ENCODE measurements around the gene PSMA6.

The PSMA6 gene

GRCh38 chr14:35337269-35338255 is 45.4 kb downstream of the PSMA6 start:
- DNase-seq (no peak), ATAC-seq (replicated peaks) (no peak)
- H3K36me3 Mint-ChIP-seq (ENCODE audit: insufficient read depth), result peaks cover 3% of the 10 kb centered on the region
- H3K4me3 Mint-ChIP-seq, result no peak overlapping the region
- H3K9me3 Mint-ChIP-seq, result no peaks in the 10 kb centered on the region
- peaks cover 17 to 33% of the 10 kb centered on the region in 2 donors for H3K4me1 Mint-ChIP-seq (ENCODE audit: low read depth in 2 of 2)
- H3K27me3 Mint-ChIP-seq, result no peaks in the 10 kb centered on the region
- peak overlapping the region; percentile 65 to 97 for H3K27ac Mint-ChIP-seq

DNA sequence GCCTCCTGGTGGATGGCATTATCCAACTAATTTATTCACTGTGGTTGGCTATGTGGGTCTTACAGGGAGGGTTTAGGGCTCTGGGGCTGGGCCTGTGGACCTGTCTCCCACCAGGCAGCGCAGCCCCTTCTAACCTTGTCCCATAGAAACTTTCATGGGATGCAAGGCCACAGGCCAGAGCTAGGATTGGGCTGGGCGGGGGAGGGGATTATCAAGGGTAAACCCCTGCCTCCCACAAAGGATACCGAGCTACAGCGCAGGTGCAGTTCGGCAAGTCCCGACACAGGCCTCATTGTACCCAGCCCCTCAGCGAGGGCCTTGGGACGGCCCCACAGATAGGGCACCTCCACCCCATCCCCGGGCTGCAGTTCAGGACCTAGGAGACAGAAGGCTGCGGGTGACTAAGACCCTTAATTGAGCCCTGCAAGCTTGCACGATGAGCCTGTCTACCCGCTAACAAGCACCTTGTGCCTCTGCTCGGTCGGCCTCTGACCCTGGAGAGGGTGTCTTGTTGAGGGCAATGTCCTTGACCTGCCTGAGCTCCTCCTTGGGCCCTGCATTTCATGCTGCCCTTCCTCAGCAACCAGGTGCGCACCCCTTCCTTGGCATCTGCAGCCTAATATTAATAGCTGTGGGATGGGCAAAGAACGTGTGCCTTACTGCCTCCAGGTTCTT is 46.7 kb downstream of the PSMA6 start:
- Mint-ChIP-seq H3K4me3 (no peak overlapping the region), H3K4me1 (ENCODE audit: low read depth in 2 of 2) (peaks cover 7 to 22% of the 10 kb centered on the region in 2 donors), H3K9me3 (no peaks in the 10 kb centered on the region)

DNA sequence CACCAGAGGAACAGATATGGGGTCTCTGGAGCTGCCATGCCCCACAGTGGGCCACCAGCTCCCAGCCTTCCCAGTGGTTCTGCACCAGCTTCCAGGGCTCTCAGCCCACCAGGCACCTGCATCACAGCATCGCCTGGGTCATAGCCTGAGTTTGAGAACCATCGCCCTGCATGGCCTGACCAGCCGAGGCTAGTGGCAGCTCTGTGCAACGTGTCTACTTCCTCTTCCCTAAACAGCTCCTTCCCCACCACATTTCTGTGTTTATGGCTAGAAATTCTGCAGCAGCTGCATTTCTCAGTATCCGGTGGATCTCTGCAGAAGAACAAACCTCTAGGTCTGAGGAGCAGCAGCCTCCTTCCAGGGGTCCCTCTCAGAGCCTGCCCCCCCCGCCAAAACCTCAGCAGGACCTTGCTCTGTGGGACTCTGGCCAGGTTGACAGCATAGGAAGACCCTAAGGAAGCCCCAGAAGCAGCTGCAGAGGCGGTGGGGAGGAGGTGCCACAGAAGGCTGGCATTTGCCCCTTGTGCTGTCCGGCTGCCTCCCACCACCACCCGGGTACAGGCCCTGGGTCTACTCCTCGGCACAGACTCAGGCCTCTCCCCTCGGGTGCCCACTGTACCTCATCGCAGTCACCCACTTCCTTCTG is 47.7 kb downstream of the PSMA6 start:
- Mint-ChIP-seq H3K4me3 (no peak overlapping the region), H3K27me3 (no peaks in the 10 kb centered on the region), H3K36me3 (ENCODE audit: insufficient read depth) (peaks cover 3% of the 10 kb centered on the region), H3K27ac (peak overlapping the region in 1 of 2 donors; percentile 62), H3K9me3 (no peaks in the 10 kb centered on the region), H3K4me1 (ENCODE audit: low read depth in 2 of 2) (peaks cover 0 to 20% of the 10 kb centered on the region in 2 donors)
- DNase-seq (no peak), ATAC-seq (replicated peaks) (peak; percentile 21)

More for the DNA sequence above, 46.7 kb downstream of the PSMA6 start:
- ATAC-seq (replicated peaks) (no peak), DNase-seq (no peak)
- Mint-ChIP-seq H3K27me3 (no peaks in the 10 kb centered on the region), H3K27ac (no peak overlapping the region), H3K36me3 (ENCODE audit: insufficient read depth) (peaks cover 3% of the 10 kb centered on the region)

- DNase-seq (no peak), ATAC-seq (replicated peaks) (no peak)
- Mint-ChIP-seq H3K4me1 (ENCODE audit: low read depth in 2 of 2) (peaks cover 0 to 20% of the 10 kb centered on the region in 2 donors), H3K27me3 (no peaks in the 10 kb centered on the region), H3K27ac (peak overlapping the region in 1 of 2 donors; percentile 62), H3K4me3 (peak overlapping the region in 1 of 2 donors; percentile 43), H3K9me3 (no peaks in the 10 kb centered on the region), H3K36me3 (ENCODE audit: insufficient read depth) (peaks cover 3% of the 10 kb centered on the region)
Observed at GRCh38 chr14:35340616-35341453, 48.7 kb downstream of the PSMA6 start.

- Mint-ChIP-seq H3K36me3 (ENCODE audit: insufficient read depth) (peaks cover 3% of the 10 kb centered on the region), H3K4me3 (peak overlapping the region in 1 of 2 donors; percentile 43), H3K27me3 (no peaks in the 10 kb centered on the region), H3K9me3 (no peaks in the 10 kb centered on the region), H3K27ac (no peak overlapping the region), H3K4me1 (ENCODE audit: low read depth in 2 of 2) (peaks cover 0 to 20% of the 10 kb centered on the region in 2 donors)
- DNase-seq (no peak), ATAC-seq (replicated peaks) (peak; percentile 7)
Observed at GRCh38 chr14:35341454-35341750, 49.2 kb downstream of the PSMA6 start.

DNA sequence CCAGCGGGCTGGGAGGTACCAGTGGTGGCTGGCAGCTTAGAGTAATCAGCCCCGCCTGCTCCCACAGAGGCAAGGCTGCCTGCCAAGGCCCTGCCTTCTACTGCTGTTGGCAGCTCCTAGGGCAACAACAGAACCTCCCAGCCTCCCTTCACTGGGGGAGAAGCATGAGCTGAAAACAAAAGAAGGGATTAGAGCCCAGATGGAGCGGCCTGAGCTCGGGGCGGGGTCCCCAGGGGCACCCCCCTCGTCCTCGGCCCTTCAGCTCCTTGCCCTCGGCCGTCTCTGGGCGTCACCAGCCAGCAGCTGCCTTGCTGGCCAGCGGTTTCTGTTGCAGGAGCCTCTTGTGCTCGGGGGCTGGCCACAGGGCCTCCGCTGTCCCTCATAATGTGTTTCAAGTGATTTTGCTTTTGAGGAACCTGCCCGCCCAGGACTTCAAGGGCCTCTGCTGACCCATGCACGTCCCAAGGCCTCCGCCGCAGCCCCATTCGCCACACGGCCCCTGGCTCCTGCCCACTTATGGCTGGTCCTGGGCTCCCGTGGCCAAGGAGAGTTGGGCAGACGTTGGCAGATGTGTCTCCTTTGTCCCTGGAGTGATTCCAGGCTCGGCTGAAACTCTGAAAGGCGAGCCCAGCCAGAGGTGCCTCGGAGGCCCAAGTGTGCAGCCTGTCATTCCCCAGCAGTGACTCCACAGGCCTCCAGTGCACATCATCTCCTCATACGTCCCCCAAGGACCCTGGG is 49.7 kb downstream of the PSMA6 start:
- no peak overlapping the region for H3K27ac Mint-ChIP-seq
- peaks cover under 1% of the 10 kb centered on the region for H3K36me3 Mint-ChIP-seq (ENCODE audit: insufficient read depth)
- ATAC-seq (replicated peaks) (peak; percentile 96), DNase-seq (peak in 2 of 3 experiments; percentile 32 to 36)
- H3K27me3 Mint-ChIP-seq, result no peaks in the 10 kb centered on the region
- H3K4me3 Mint-ChIP-seq, result peak overlapping the region in 1 of 2 donors; percentile 43
- no peaks in the 10 kb centered on the region for H3K9me3 Mint-ChIP-seq
- peaks cover 0 to 19% of the 10 kb centered on the region in 2 donors for H3K4me1 Mint-ChIP-seq (ENCODE audit: low read depth in 2 of 2)

GRCh38 chr14:35342489-35343010 is 50.4 kb downstream of the PSMA6 start:
- no peak overlapping the region for H3K27ac Mint-ChIP-seq
- no peak for ATAC-seq (replicated peaks)
- DNase-seq, result no peak
- H3K4me1 Mint-ChIP-seq (ENCODE audit: low read depth in 2 of 2), result peaks cover 0 to 17% of the 10 kb centered on the region in 2 donors
- no peaks in the 10 kb centered on the region for H3K27me3 Mint-ChIP-seq
- no peaks in the 10 kb centered on the region for H3K36me3 Mint-ChIP-seq (ENCODE audit: insufficient read depth)
- no peak overlapping the region for H3K4me3 Mint-ChIP-seq
- H3K9me3 Mint-ChIP-seq, result no peaks in the 10 kb centered on the region

- DNase-seq (no peak), ATAC-seq (replicated peaks) (no peak)
- Mint-ChIP-seq H3K27ac (no peak overlapping the region), H3K27me3 (no peaks in the 10 kb centered on the region), H3K4me1 (ENCODE audit: low read depth in 2 of 2) (peaks cover 0 to 20% of the 10 kb centered on the region in 2 donors), H3K9me3 (no peaks in the 10 kb centered on the region), H3K4me3 (no peak overlapping the region), H3K36me3 (ENCODE audit: insufficient read depth) (no peaks in the 10 kb centered on the region)
Observed at GRCh38 chr14:35343702-35344101, 51.5 kb downstream of the PSMA6 start.

DNA sequence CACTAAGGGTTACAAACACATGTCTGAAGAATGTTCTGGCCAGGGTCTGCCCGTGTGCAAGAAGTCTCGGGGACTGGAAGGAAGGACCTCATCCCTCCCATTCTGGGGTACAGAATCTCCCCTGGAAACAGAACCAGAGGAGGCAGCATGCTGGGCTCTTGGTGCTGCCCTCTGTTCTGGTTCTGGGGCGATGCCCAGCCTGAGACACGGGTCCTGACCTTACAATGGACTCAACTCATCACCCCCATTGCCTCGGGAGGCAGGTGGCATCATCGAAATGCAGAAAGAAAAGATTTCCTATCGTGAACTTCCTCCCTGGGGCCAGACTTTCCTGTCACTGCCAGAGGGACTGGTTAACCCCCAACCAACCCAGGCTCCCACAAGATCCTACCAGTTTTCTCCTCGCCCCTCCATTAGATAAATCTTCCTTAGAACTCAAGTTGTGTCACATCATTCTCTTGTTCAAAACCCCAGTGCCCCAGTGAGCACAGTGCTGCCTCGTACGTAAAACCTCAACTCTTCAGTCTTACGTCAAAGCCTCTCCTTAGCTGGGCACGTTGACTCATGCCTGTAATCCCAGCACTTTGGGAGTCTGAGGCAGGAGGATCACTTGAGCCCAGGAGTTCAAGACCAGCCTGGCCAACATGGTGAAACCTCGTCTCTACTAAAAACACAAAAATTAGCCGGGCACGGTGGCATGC is 52.1 kb downstream of the PSMA6 start:
- no peak for DNase-seq
- no peaks in the 10 kb centered on the region for H3K36me3 Mint-ChIP-seq (ENCODE audit: insufficient read depth)
- H3K9me3 Mint-ChIP-seq, result no peaks in the 10 kb centered on the region
- H3K4me3 Mint-ChIP-seq, result no peak overlapping the region
- H3K27me3 Mint-ChIP-seq, result no peaks in the 10 kb centered on the region
- no peak overlapping the region for H3K27ac Mint-ChIP-seq
- ATAC-seq (replicated peaks), result no peak
- peaks cover 0 to 20% of the 10 kb centered on the region in 2 donors for H3K4me1 Mint-ChIP-seq (ENCODE audit: low read depth in 2 of 2)

DNA sequence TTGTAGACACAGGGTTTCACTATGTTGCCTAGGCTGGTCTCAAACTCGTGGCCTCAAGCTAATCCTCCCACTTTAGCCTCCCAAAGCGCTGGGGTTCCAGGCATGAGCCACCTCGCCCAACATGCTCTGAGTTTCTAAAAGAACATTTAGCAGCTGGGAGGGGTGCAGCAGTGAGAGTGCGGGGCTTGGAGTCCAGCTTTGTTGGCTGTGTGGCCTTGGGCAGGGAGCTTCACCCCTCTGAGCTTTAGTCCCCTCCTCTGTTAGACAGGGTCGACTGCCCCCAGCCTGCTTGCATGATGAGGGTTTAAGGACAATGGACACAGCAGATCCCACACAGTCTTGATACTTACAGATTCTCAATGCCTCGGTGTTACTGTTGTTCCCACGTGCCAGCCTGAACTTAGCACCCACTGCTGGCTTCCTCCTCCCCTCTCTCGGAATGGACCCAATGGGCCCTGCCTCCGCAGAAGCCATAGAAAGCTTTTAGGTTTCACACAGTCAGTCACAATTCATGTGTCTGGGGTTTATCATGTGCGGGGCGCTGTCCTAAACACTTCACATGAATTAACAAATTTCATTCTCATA is 54.6 kb downstream of the PSMA6 start:
- DNase-seq (no peak), ATAC-seq (replicated peaks) (no peak)
- Mint-ChIP-seq H3K27me3 (no peaks in the 10 kb centered on the region), H3K9me3 (no peaks in the 10 kb centered on the region), H3K4me3 (no peak overlapping the region), H3K36me3 (ENCODE audit: insufficient read depth) (no peaks in the 10 kb centered on the region), H3K4me1 (ENCODE audit: low read depth in 2 of 2) (peaks cover 0 to 13% of the 10 kb centered on the region in 2 donors), H3K27ac (no peak overlapping the region)

DNA sequence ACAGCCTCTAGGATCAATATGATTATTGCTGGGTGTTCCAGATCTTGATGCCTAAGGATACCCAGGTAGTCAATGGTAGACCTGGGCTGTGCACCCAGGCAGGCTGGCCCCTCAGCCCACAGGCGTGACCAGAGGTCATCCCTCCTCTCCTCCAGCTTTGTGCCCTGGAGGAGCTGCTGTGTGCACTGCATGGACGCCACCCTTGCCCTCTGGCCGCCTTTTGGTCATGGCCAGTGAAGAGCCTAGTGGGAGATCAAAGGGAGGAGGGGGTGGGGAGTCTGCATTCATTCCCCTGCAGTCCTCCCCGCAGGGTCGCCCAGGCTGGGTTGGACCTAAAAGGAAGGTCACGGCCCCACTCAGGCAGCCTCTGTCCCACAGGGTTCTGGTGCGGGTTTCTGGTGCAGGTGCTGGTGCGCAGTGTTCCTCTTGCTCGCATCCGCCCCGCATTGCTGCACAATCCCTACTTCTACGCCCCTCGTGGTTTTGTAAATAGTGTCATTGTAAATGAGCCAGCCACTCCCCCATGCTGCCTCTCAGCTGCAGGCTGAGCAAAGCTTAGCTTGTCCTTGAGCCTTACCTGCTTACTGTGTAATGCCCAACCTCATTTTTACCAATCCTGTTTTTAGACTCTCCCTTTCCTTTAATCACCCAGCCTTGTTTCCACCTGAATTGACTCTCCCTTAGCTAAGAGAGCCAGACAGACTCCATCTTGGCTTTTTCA is 55.3 kb downstream of the PSMA6 start:
- peaks cover 0 to 9% of the 10 kb centered on the region in 2 donors for H3K4me1 Mint-ChIP-seq (ENCODE audit: low read depth in 2 of 2)
- no peaks in the 10 kb centered on the region for H3K27me3 Mint-ChIP-seq
- ATAC-seq (replicated peaks), result no peak
- H3K9me3 Mint-ChIP-seq, result no peaks in the 10 kb centered on the region
- no peaks in the 10 kb centered on the region for H3K36me3 Mint-ChIP-seq (ENCODE audit: insufficient read depth)
- no peak overlapping the region for H3K4me3 Mint-ChIP-seq
- no peak overlapping the region for H3K27ac Mint-ChIP-seq
- DNase-seq, result no peak
